Activated gamma-delta T cell treated with Interleukin-2 at 50 U/mL for 16 hours (primary cell): ENCODE results near the gene NGEF.

ENCODE experiments used
- DNase-seq: peaks from one replicate; pipeline ENCODE4 v3.0.0-alpha.2; 2020

NGEF gene

DNA sequence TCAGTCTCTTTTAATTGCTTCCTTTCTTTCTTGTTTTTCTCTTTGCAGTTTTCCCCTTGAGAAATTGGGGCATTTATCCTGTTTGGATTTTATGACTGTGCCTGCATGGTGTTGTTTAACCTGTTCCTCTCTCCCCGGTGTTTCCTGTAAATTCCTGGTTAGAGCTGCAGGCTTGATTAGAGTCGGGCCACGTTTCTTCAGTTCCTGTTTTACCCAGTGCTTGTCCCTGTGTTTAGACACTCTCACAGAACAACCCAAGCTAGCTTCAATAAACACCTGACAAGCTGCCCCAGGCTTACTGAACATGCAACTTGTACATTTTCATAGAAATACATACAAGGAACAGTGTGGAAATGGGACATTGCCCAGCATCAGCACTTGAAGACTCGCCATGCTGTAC, 53.9 kb downstream of the NGEF start:
- no peak for DNase-seq

- no peak for DNase-seq
Measured at GRCh38 chr2:232957657-232958090, 55.4 kb downstream of the NGEF start.

GRCh38 chr2:232955856-232956255, 57.2 kb downstream of the NGEF start:
- no peak for DNase-seq

- DNase-seq = no peak
Measured at GRCh38 chr2:232954691-232955090, 58.4 kb downstream of the NGEF start.

DNA sequence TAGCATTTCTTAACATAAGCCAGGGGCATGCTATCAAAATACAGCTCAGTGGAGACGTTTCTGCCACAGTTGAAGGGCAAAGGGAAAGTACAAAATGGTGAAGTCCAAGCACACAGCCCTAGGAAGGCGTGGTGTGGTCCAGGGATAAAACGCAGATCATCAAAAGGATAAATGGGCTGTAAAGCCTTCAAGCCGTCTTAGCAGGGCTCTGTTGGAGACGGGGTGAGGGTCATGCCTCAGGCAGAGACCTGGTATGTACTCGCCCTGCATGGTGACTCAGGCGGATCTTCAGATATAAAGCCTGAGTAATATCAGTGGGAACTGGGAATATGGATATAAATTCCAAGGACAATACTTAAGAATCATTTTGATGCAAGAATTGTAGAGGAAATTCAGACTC, 61.2 kb downstream of the NGEF start:
- DNase-seq = no peak

DNA sequence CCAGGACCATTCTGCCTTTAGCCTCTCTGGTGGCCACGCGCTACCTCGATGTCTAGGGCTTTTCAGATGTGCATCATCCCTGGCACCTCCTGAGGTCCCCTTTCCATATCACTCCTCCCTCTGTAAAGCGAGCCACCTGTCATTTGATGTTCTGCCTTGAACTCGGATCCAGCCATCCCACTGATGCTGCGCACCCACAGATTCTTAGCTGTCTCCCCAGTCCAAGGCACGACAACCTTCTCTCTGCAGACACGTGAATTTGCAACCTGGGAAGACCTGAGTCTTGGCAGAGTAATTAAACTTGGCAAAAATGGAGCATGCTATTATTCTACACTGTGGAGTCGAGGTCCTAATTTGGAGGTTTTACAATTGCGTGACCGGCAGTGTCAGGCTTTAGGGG, 61.9 kb downstream of the NGEF start:
- no peak for DNase-seq

DNA sequence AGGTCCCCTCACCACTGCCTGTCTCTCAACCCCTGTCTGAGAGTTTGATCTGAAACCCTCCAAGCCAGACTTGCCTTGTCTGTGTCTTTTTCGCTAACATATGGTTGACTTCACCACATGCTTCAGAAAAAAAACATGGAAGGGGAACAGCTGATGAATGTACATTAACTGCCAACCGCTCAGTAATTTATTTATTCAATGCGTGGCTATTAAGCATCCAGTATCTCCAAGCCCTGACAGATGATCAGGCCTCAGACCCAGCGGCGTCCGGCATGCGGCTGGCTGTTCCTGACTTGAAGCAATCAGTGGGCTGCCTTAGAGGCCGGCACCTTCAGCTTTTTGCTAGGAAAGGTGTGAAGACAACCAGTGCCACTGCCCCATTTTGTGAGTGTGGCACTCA, 62.3 kb downstream of the NGEF start:
- DNase-seq = no peak

DNA sequence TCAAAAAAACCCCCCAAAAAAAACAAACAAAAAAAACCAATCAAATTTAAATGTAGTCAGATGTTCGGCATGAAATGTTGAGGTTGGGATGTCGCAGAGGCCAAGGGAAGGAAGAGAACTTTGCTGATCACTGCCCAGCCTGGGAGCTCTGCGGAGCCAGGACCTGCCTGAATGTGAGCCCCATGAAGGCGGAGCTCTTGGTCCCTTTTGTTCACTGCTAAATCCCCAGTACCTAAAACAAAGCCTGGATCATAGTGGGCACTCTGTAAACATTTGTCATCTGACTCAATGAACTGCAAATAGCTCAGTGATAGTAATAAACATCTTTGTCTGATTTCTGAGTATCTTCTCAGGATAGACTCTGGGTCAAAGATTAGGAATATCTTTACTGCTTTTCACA, 64.0 kb downstream of the NGEF start:
- no peak for DNase-seq

DNA sequence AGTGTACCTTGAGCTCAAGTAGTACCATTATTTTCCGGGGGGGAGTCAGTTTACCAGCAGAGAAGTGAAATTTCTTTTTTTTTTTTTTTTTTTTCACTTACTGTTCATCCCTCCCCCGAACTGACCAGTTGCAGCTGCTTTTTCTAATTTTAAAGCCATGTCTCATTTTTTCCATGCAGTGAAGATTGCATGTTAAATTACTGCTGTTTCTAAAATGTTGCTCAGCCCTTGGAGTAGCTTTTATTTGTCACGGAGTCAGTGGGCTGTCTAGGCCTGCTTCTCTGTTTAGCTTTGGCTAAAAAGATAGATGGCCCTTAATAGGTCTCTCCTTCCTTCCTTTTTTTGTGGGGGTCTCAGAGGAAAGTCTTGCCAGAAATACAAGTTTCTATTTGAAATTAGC, 70.2 kb downstream of the NGEF start:
- DNase-seq = no peak

DNA sequence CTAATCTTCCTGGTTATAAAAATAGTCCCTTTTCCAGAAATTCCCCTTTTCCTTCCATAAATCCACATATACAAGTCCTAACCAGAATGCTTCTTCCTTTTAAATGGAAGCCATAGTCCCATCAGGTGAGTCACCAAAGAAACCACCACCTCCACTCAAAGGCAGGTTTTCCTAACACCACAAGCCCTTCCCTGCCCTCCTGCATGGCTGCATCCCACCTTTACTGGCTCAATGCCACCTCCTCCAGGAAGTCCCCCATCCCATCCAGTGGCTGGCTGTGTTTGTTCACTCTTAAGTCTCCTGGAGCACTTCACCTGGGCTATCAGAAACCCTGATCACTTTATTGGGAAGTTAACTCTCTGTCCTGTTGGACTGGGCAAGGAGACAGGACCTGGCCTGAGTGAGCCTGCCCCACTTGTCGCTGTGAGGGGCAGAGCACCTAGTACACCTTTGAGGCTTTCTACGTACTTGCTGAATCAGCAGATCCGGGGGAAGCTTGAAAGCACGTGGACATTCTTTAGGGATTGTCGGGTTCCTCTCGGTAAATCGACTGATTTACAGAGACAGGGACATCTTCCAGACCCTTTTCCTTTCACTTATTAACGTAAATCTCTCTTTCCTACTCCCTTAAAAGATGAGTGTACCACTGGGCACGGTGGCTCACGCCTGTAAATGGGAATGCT, 71.0 kb downstream of the NGEF start:
- DNase-seq = no peak

DNA sequence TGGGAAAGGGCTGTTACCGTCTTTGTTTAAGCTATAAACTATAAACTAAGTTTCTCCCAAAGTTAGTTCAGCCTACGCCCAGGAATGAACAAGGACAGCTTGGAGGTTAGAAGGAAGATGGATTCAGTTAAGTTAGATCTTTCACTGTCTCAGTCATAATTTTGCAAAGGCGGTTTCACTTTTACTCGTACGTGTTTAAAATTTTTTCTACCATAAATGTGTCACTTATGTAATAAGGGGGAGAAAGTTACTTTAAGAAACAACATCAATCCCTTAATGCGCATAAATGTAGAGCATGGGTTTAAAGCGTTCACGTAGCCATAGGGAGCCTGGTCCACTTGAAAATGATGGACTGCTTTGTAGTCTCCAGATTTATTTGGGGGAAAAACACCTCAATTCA, 71.7 kb downstream of the NGEF start:
- no peak for DNase-seq

GRCh38 chr2:232940724-232941123, 72.3 kb downstream of the NGEF start:
- no peak for DNase-seq

- DNase-seq = no peak
Measured at GRCh38 chr2:232937278-232937906, 75.7 kb downstream of the NGEF start.

DNA sequence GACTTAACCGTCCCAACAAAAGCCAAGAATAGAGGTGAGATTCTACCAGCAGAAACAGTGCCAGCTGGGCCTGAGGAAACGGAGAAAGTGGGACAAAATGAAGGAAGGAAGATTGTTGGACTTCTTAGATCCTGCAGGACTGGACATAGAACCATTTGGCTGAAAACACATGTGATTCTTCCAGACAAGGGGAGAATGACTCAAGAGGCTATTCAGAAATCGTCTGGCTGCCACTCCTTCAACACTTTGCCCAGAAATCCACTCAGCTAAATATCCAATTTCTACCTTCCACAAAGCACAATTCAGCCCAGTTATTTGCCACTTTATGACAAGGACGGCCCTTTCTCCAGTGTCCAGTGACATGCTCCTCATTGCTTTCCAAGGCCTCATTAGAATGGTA, 81.4 kb downstream of the NGEF start:
- DNase-seq = no peak

DNA sequence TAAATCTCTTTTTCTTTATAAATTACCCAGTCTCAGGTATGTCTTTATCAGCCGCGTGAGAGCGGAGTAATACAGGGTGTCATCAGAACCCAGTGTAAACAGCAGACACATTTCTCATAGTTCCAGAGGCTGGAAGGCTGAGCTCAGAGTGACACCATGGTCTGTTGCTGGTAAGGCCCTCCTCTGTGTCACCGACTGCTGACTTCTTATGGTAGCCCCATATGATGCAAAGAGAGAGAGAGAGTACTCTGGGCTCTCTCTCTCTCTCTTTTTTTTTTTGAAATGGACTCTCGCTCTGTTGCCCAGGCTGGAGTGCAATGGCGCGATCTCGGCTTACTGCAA, 83.0 kb downstream of the NGEF start:
- DNase-seq = no peak

GRCh38 chr2:232929303-232930058, 83.6 kb downstream of the NGEF start:
- DNase-seq = no peak

GRCh38 chr2:232928551-232929302, 84.3 kb downstream of the NGEF start:
- no peak for DNase-seq

- no peak for DNase-seq
Measured at GRCh38 chr2:232927793-232928550, 85.1 kb downstream of the NGEF start.

DNA sequence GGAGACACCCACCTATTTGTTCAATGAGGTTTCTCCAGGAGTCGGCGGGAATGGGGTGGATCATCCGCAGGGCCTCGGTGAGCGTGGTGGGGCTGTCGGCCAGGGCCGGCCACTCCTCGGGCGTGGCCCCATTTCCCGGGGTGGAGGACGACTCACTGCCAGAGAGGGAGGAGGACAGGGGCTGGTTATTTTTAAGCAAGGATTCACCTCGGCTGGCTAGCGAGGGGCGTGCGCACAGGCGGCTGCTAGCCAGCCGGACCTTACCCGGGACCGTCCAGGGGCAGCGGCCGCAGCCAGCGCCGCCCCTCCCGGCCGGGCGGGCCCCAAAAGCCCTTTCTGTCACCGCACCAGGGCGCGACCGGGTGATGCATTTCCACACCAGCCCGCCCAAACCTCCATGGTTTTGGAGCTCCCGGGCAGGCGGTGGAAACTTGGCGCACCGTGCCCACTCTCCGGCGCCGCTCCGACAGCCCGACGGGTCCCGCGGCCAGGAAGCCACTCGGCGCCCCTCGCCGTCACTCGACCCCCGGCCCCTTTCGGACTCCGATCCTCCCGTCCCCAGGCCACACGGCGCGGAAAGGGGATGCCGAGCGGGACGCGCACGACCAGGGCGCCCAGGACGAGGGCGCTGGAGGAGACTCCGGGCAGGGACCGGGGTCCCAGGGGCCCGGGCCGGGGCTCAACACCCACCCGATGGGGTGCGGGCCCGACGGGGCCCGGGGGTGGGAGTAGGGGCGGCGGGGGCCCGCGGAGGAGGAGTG, 85.8 kb downstream of the NGEF start:
- DNase-seq = no peak

GRCh38 chr2:232926431-232926939, 86.6 kb downstream of the NGEF start:
- no peak for DNase-seq

DNA sequence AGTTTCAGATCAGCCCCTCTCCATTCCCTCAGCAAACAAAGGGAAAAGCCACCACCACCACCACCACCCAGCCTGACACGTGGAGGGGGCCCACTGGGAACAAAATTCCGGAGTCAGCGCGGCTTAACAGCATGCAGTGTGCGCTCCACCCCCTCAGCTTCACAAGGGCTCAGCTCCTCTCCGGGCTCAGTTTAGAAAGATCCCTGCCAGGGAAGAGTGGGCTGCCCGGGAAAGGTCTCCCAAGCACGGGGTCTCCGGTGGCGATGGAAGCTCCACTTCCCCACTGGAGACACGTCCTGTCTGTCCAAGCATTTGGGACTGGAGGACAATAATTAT, 87.3 kb downstream of the NGEF start:
- no peak for DNase-seq
